ENCODE data around the gene CTRB2. TPM values are rescaled to one million over a fixed set of nuclear protein-coding genes. Genes with fewer than 3 reads are reported as not detected.

CTRB2 gene
- not detected for total RNA-seq

DNA sequence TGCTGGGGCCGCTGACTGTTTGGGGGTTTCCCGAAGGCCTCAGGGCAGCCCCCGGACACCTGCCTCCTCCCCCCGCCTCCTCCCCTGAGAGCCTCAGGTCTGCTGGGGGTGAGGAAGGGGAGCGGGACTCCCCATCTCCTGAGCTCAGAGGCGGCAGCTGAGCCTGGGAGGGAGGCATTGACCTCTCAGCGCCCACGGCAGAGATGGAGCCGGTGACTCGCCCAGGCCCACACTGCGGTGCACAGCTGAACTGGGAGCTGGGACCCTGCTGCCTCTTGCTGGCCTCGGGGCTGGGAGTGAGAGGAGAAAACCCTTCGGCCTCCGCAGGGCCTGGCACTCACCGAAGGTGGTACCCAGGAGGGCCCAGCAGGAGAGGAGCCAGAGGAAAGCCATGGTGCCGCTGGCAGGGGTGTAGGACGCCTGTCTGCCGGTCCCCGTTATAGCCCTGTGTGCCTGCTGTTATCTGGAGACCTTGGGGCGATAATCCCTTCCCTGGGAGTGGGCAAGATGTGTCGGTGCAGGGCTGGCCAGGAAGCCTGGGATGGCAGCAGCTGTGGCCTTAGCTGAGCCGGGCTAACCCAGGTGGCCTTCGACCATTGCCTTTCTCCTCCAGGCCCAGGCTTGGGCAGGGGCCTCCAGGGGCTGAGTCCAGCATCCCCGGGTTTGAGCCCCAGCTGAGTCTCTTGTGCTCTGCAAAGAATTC lies at the start of gene CTRB2:
Gene CTRB2, minus strand, starts transcription at position 413 of the 703 bp plus-strand sequence. Its CDS starts 20 bp downstream, at position 393.
- DNase-seq (ENCODE audit: low spot score), result no peak

- DNase-seq (ENCODE audit: low spot score), result no peak
Observed at GRCh38 chr16:75256059-75256571, 49.2 kb upstream of the CTRB2 start.

- no peak for DNase-seq (ENCODE audit: low spot score)
Observed at GRCh38 chr16:75254359-75254837, 47.4 kb upstream of the CTRB2 start.

DNA sequence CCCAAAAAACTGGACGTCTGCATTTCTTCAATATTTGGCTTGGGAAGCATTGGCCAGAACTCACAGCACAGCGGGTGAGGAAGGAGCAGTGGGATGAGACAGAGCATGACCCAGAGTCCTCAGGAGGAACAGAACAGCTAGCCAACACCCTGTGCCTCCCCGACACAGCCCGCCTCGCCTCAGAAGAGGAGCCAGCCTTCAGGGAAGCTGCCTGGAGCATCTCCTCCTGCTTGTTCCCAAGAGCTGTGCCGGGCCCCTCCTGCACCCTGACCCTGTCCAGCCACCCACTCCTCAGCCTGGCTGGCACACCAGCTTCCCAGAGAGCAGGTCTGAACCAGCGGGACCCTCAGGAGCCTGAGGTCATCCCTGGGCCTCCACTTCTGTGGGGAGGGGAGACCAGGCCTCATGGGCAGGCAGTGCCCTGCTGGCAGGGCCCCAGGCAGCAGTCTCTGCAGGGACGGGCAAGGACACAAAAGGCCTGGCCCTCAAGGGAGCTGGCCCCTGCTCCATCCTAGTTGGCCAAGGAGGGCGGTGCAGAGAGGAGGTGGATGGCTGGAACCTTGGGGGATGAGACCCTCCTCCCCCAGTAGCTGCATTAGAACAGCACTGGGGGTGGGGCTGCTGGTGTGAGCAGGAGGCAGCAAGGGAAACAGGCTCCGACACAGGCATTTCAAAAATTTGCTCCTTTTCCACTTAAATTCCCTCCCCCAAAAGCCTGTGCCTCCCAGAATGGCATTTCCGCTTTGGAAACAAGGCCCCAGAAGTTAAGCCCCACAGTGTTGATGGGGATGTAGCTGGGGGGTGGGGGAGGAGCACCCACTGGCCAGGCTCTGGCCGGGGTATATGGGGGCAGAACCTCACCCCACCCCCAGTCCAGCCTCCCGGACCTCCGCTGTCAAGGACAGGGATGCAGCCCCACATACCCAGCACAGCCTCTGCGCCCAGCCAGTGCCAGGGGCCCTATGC lies 46.3 kb upstream of the CTRB2 start:
- no peak for DNase-seq (ENCODE audit: low spot score)

DNA sequence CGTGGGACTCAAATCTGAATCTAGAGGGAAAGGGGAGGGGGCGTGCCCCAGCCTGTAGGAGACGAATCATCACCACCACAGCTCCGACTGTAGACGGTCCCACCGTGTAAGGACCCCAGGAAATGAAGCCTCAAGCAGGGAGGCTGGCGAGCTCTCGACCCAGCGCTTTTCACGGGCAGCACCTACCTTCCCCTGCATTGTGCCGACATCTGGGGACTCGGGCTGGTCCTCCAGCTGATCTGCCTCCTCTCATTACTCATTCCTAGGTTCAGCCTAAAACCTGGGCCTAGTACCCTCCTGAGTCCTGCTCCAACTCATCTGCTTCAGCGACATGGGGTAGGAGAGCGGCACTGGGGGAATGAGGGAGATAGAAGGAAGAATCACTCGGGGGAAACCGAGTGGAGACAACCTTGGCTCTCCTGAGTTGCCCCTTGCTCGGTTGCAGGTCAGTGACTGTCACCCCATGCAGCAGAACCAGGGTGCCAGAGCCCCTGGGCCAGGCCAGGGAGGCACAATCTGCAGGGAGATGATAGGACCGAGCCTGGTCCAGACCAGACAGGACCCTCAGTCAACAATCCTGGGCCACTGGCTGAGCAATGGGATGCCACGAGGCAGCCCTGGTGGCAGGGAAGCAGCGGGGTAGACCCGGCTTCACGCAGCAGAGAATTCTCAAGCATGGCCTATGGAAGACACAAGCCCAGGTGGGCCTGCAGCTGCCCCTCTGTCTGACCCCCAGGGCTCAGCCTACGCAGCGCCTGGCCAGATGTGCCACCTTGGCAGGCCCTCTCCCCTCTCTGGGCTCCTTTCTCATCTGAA lies 45.3 kb upstream of the CTRB2 start:
- no peak for DNase-seq (ENCODE audit: low spot score)

GRCh38 chr16:75251280-75252048 lies 44.5 kb upstream of the CTRB2 start, which contains the start of gene BCAR1:
Gene BCAR1, minus strand, starts transcription at chr16:75251624. Its CDS starts 142 bp downstream, at chr16:75251482.
- DNase-seq (ENCODE audit: low spot score), result peak; percentile 88

DNA sequence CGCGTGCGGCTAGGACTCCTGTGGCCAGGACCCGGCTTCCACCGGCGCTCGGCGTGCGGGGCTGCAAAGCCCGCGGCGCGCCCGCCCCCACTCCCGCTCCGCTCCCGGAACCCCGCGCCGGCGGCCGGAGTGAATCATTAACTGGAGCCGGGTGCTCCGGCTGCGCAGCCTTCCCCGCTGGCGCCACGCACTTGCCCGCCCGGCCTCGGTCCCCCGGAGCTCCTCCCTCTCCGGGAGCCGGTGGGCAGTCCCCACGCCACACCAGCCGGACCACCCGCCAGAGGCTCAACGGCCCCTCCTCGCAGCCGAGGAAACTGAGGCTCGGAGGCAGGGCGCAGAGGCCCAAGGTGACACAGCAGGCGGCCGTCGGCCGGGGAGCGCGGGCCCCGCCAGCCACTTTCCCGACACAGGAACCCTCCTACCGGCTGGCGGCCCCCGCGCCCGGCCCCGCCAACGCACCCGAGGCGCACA lies 43.9 kb upstream of the CTRB2 start:
- DNase-seq (ENCODE audit: low spot score), result no peak

GRCh38 chr16:75250089-75250808 lies 43.3 kb upstream of the CTRB2 start:
- peak; percentile 72 for DNase-seq (ENCODE audit: low spot score)

- no peak for DNase-seq (ENCODE audit: low spot score)
Observed at GRCh38 chr16:75249441-75249840, 42.5 kb upstream of the CTRB2 start.

DNA sequence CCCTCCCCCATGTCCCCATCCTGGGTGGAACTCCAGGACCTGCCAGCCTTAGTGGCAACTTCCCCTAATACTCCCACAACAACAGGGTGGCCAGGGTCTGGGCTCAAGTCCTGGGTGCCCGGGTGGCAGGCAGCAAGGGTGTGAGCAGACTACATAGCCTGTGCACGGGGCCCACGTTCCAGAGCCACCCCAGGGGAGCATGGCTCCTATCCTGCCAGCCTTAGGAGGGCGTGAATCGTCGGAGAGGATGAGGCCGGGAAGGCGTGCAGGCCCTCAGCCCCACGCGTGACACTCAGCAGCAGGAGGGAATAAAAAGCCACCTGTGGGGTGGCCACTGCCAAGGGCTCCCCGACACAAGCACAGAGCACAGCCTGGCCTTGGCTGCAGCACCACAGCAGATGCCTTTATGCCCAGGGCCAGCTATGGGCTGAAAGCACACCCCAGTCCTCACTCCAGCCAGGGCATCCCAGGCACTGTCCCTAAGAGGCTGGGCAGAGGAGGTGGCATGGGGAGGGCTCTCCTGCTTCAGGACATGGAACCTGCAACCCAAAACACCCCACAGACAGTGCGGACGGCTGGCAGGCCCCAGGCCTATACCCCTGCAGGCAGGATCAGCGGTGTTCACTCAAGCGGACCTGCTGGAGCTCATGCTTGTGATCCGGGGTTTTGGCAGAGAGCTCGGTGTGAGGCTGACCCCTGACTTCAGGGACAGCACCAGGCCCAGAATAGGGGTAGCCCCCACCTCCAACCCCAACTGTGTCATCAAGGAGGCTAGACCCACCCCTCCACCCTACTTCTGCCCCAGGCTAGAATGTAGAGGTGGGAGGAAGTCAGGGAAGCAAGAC lies 41.8 kb upstream of the CTRB2 start:
- DNase-seq (ENCODE audit: low spot score), result no peak

- no peak for DNase-seq (ENCODE audit: low spot score)
Observed at GRCh38 chr16:75248142-75248535, 41.2 kb upstream of the CTRB2 start.

DNA sequence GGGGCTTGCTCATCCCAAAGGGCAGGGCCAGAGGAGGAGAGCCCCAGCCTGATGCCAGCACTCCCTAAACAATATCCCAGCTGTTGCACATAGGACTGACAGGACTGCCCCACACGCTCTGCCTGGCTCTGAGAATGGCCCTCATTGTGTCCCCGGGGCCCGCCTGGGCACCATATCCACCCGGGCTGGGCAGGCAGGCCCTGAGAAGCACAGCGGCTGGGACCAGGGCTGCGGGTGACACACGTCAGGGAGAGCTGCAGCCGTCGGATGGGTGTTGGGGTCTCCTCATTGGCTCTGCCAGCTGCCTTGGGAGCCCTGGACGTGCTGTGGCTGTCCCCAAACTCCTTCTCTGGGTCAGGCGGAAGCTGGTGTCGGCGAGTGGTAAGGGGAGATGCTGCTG lies 40.3 kb upstream of the CTRB2 start:
- DNase-seq (ENCODE audit: low spot score), result no peak

DNA sequence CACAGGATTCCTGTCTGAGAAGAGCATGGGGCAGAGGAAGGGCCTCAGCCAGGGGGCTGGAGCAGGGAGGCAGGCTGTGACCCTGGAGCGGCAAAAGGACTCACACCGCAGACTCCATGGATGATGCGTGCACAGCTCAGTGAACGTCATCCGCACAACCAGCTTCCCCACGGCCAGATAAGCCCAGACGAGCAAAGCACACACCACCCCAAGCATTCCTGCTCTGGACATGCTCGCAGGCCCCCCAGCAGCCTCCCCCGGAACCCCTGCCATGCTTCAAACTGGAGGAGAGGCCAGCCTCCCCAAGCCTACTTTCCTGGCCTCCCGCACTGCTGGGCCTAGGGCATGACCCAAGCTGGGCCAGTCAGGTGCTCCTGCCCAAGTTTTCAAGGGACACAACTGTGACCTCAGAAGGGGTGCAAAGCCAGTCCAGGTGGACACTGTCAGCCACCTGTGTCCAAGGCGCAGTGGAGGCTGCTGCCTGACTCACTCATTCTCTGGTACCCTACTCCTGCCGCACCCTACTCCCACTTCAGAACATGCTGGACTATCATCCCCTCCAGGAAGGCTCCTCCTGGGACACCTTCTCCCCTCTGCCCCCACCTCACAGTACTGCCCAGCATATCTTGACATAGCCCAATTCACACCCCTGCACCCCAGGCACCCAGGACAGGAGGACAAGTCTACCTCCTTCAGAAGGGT lies 39.7 kb upstream of the CTRB2 start:
- DNase-seq (ENCODE audit: low spot score), result no peak

- peak; percentile 82 for DNase-seq (ENCODE audit: low spot score)
Observed at GRCh38 chr16:75244844-75245758, 38.1 kb upstream of the CTRB2 start.

- DNase-seq (ENCODE audit: low spot score), result peak; percentile 72
Observed at GRCh38 chr16:75244225-75244809, 37.4 kb upstream of the CTRB2 start.

GRCh38 chr16:75243667-75244224 lies 36.8 kb upstream of the CTRB2 start:
- DNase-seq (ENCODE audit: low spot score), result no peak

All from ureter (tissue), 1 donor.